PC-3 (cell line): ENCODE data around the gene C16orf96. TPM values are rescaled to one million over a fixed set of nuclear protein-coding genes. Genes with fewer than 3 reads are reported as not detected.

ENCODE experiments used
- ATAC-seq: fragments of 200-7000 bp; cut with Tn5 transposase; 2 replicates; pipeline ENCODE4 v1.9.1; 2020; ENCODE audit warnings: mild to moderate bottlenecking, moderate library complexity
- BruUV-seq: library from RNA; stranded (reverse); fragments of 400-500 nt; replicated peaks from 2 replicates; lab custom pipeline; 2021; lab: Mats Ljungman, UMichigan
- CTCF ChIA-PET: fragments of 300-600 bp; sonication (Branson Sonifier 250); formaldehyde crosslinking; loops from one replicate; lab custom pipeline; 2022; ENCODE audit warnings: antibody characterized with exemption; lab: Charles Lee
- POLR2A ChIA-PET: fragments of 300-600 bp; sonication (Branson Sonifier 250); formaldehyde crosslinking; loops from one replicate; lab custom pipeline; 2022; ENCODE audit warnings: antibody characterized with exemption; ENCODE audit not compliant: unreplicated experiment; lab: Charles Lee
- DNase-seq: peaks from one replicate; pipeline ENCODE4 v3.0.0-alpha.2; 2015
- H2AFZ ChIP-seq: fragments of 300-600 bp; sonication (generic); 2 replicates; pipeline ENCODE4 v1.6.0; 2016; ENCODE audit warnings: antibody characterized with exemption, low read length
- H3F3A ChIP-seq: fragments of 300-600 bp; sonication (generic); one replicate; pipeline ENCODE4 v1.6.0; 2017; ENCODE audit warnings: antibody characterized with exemption, low read length, control low read depth, mild to moderate bottlenecking; ENCODE audit not compliant: unreplicated experiment
- H3K27ac ChIP-seq: fragments of 300-600 bp; sonication (generic); 2 replicates; pipeline ENCODE4 v1.5.1; 2016; ENCODE audit warnings: mild to moderate bottlenecking, low read length
- H3K27me3 ChIP-seq: fragments of 300-600 bp; sonication (generic); 2 replicates; pipeline ENCODE4 v1.6.1; 2016; ENCODE audit warnings: low read length, mixed read lengths
- H3K36me3 ChIP-seq: fragments of 300-600 bp; sonication (generic); 2 replicates; pipeline ENCODE4 v1.6.1; 2016; ENCODE audit warnings: low read depth, mixed run types, low read length, mixed read lengths
- H3K4me1 ChIP-seq: fragments of 300-600 bp; sonication (generic); 2 replicates; pipeline ENCODE4 v1.5.1; 2016; ENCODE audit warnings: low read length; ENCODE audit not compliant: insufficient read depth
- H3K4me2 ChIP-seq: fragments of 300-600 bp; sonication (generic); 2 replicates; pipeline ENCODE4 v1.6.0; 2016; ENCODE audit warnings: low read length
- H3K4me3 ChIP-seq: fragments of 300-600 bp; sonication (generic); 2 replicates; pipeline ENCODE4 v1.5.1; 2016; ENCODE audit warnings: mild to moderate bottlenecking, low read length, mixed read lengths
- H3K79me2 ChIP-seq: fragments of 300-600 bp; sonication (generic); 2 replicates; pipeline ENCODE4 v1.6.1; 2017; ENCODE audit warnings: low read length, mixed read lengths
- H3K9ac ChIP-seq: fragments of 300-600 bp; sonication (generic); 2 replicates; pipeline ENCODE4 v1.6.0; 2016; ENCODE audit warnings: mild to moderate bottlenecking, low read length
- H3K9me2 ChIP-seq: fragments of 300-600 bp; sonication (generic); replicated peaks from 2 replicates; pipeline ENCODE4 v1.6.1; 2016; ENCODE audit warnings: mixed run types, low read length, mixed read lengths
- H3K9me3 ChIP-seq: fragments of 300-600 bp; sonication (generic); 2 replicates; pipeline ENCODE4 v1.6.1; 2016; ENCODE audit warnings: low read length, mixed read lengths
- H4K20me1 ChIP-seq: fragments of 300-600 bp; sonication (generic); 2 replicates; pipeline ENCODE4 v1.6.1; 2016; ENCODE audit warnings: low read length, mixed read lengths
- EZH2 ChIP-seq: fragments of 300-600 bp; sonication (generic); IDR thresholded peaks from one replicate; pipeline ENCODE4 v1.6.1; 2017; ENCODE audit warnings: antibody characterized with exemption, mild to moderate bottlenecking, low read length; ENCODE audit not compliant: unreplicated experiment
- EZH2phosphoT487 ChIP-seq: fragments of 300-600 bp; sonication (generic); IDR thresholded peaks from 2 replicates; pipeline ENCODE4 v1.6.1; 2018; ENCODE audit warnings: mild to moderate bottlenecking, antibody characterized with exemption, low read length, borderline replicate concordance
- intact Hi-C: fragments of 100-400 bp; cut with micrococcal nuclease; formaldehyde crosslinking; loops from 2 replicates; pipeline ENCODE4 v1.9.0; 2023
- total RNA-seq: library from RNA; depleted of rRNA; stranded (reverse); fragments of >200 nt; gene quantifications from 2 replicates; pipeline ENCODE4 v1.2.3, GENCODE V29; 2014
- TF ChIP-seq, protein P1 (sequence below): fragments of 300-600 bp; sonication (generic); conservative IDR thresholded peaks from 2 replicates; pipeline ENCODE4 v1.5.1; 2017; ENCODE audit warnings: antibody characterized with exemption, low read depth, mild to moderate bottlenecking, low read length

The C16orf96 gene
- total RNA-seq, 1 experiment from 2014 or later = not detected

DNA sequence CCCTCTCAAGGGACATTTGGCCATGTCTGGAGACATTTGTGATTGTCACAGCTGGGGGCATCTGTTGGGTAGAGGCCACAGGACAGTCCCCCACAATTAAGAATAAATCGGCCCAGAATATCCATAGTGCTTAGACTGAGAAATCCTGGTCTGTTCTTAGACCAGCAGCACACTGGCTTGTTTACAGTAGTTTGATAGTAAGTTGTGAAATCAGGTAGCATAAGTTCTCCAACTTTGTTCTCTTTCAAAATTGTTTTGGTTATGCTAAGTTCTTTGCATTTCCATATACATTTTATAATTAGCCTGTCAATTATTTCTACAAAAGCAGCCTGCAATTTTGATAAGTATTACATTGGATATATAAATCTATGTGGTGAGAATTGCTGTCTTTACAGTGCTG lies 75.3 kb downstream of the C16orf96 start:
- H3K9me2 ChIP-seq = no peaks in the 10 kb centered on the region
- H3F3A ChIP-seq = no peaks in the 10 kb centered on the region
- H3K9me3 ChIP-seq = peaks cover 10% of the 10 kb centered on the region
- H3K4me2 ChIP-seq = no peak overlapping the region
- no peak for TF ChIP-seq EZH2
- TF ChIP-seq EZH2phosphoT487 = no peak
- TF ChIP-seq, protein P1, sequence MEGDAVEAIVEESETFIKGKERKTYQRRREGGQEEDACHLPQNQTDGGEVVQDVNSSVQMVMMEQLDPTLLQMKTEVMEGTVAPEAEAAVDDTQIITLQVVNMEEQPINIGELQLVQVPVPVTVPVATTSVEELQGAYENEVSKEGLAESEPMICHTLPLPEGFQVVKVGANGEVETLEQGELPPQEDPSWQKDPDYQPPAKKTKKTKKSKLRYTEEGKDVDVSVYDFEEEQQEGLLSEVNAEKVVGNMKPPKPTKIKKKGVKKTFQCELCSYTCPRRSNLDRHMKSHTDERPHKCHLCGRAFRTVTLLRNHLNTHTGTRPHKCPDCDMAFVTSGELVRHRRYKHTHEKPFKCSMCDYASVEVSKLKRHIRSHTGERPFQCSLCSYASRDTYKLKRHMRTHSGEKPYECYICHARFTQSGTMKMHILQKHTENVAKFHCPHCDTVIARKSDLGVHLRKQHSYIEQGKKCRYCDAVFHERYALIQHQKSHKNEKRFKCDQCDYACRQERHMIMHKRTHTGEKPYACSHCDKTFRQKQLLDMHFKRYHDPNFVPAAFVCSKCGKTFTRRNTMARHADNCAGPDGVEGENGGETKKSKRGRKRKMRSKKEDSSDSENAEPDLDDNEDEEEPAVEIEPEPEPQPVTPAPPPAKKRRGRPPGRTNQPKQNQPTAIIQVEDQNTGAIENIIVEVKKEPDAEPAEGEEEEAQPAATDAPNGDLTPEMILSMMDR = no peak
- H3K9ac ChIP-seq = no peak overlapping the region
- H3K27ac ChIP-seq = no peak overlapping the region
- peaks cover 2% of the 10 kb centered on the region; the same call in 1 of the 2 replicates for H3K4me1 ChIP-seq
- BruUV-seq = no TSS peak
- ChIA-PET POLR2A (no interaction called here), CTCF (no interaction called here)
- H3K79me2 ChIP-seq = peaks cover 79% of the 10 kb centered on the region
- peaks cover 8% of the 10 kb centered on the region; the same call in 1 of the 2 replicates for H3K36me3 ChIP-seq
- H3K27me3 ChIP-seq = no peaks in the 10 kb centered on the region
- intact Hi-C loops = no loop called here
- H3K4me3 ChIP-seq = no peak overlapping the region
- ATAC-seq (no peak), DNase-seq (no peak)
- no peak overlapping the region for H2AFZ ChIP-seq
- H4K20me1 ChIP-seq = 0 out of 2 replicates have a peak, but pooled peaks cover under 1% of the 10 kb centered on the region

DNA sequence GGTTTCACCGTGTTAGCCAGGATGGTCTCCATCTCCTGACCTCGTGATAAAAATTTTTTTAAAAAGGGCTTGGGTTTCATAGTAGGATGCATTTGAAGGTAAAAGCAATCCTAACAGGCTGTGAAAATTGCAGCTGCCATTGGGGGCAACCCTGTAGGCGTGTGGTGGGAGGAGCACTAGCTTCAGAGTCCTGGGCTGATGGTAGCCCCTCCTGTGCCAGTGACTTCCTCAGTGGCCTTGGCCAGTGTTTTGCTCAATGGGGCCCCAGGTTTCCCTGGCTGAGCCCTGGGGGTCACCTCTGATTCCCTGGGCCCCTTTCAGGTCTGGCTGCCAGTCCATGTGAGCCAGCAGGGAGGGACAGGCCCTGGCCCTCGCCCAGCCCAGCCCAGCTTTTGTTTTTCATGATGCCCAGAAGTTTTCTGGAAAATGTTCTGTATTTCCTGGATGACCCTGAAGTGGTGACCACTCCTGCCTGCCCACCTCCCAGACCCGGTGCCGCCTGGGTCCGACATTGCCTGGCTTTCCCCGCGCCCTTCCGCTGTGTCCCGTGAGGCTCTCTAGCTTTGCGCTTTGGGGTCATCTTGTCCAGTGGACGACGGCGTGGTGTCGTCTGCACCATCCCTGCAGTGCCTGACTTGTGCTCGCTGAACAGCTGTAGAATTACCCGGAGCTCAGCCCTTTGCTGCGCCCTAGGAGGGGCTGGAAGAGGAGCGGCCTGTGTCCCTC lies 77.9 kb downstream of the C16orf96 start:
- Histone ChIP-seq H3K4me1 (no peaks in the 10 kb centered on the region), H2AFZ (no peak overlapping the region), H3K9me3 (peaks cover 10% of the 10 kb centered on the region), H3F3A (no peaks in the 10 kb centered on the region), H3K9ac (no peak overlapping the region), H3K27me3 (no peaks in the 10 kb centered on the region), H3K4me2 (no peak overlapping the region), H3K27ac (no peak overlapping the region), H3K9me2 (no peaks in the 10 kb centered on the region), H3K36me3 (peaks cover 8% of the 10 kb centered on the region; the same call in 1 of the 2 replicates), H4K20me1 (no peaks in the 10 kb centered on the region), H3K4me3 (no peak overlapping the region), H3K79me2 (peaks cover 74% of the 10 kb centered on the region)
- ChIA-PET POLR2A (no interaction called here), CTCF (no interaction called here)
- ATAC-seq (no peak), DNase-seq (no peak)
- BruUV-seq = no TSS peak
- intact Hi-C loops = no loop called here
- TF ChIP-seq EZH2 = no peak

DNA sequence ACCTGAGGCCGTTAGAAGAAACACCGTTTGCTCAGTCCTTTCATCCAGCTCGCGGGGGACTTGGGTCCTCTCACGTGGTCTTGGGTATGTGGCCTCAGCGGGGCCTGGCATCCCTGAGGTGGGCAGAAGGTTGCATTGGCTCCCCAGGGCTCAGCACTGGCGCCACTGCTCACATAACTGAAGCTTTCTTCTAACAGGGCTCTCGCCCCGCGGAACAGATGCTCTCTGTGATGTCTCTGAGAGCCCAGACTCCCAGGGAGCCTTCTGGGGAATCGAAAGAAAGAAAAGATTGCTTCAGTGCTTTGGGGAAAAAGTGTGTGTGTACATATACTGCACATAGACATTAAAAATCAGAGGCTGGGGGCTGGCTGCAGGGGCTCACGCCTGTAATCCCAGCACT lies 78.6 kb downstream of the C16orf96 start:
- CTCF ChIA-PET = no interaction called here
- Histone ChIP-seq H3K4me3 (no peak overlapping the region), H3K4me2 (no peak overlapping the region), H3K27ac (no peak overlapping the region), H3F3A (no peaks in the 10 kb centered on the region), H2AFZ (no peak overlapping the region), H3K27me3 (no peaks in the 10 kb centered on the region), H3K9me3 (peaks cover 10% of the 10 kb centered on the region), H4K20me1 (no peaks in the 10 kb centered on the region), H3K36me3 (peaks cover 8% of the 10 kb centered on the region; the same call in 1 of the 2 replicates), H3K9me2 (no peaks in the 10 kb centered on the region), H3K79me2 (peaks cover 69% of the 10 kb centered on the region), H3K4me1 (no peaks in the 10 kb centered on the region), H3K9ac (no peak overlapping the region)
- ATAC-seq (no peak), DNase-seq (no peak)
- POLR2A ChIA-PET = no interaction called here
- intact Hi-C loops = no loop called here
- TF ChIP-seq EZH2 (no peak), EZH2phosphoT487 (no peak)
- TF ChIP-seq, protein P1 = no peak
- BruUV-seq = no TSS peak
